Measurements from ENCODE around the gene IGFBP3.

Gene IGFBP3

DNA sequence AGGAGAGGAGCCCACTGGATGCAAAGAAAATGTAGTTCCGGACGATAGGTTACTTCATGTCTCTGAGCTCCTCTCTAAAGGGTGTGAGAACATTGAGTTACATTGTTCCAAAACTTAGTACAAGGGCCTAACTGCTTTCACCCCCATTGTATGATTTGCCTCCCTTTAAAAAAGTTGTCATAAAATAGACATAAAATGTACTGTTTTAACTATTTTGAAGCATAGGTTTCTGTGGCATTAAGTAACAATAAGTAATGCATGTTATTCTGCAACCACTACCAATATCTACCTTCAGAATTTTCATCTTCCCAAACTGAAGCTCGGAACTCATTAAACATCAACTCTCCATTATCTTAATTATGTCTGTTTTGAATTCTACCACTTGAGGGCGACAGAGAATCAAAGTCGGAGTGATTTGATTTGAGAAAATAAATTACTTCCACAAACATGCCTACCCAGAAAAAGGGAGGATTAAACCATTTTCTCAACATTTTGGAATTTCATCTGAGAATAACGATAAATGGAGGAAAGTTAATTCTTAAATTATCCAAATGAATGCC lies 30.1 kb downstream of the IGFBP3 start:
- TF ChIP-seq GATA2 (IDR thresholded peaks at IDR 0.05; ENCODE audit: low read depth, low read length), result no peak
- no peak for TF ChIP-seq GATA3 (IDR thresholded peaks at IDR 0.05; ENCODE audit: low read depth, low read length)

DNA sequence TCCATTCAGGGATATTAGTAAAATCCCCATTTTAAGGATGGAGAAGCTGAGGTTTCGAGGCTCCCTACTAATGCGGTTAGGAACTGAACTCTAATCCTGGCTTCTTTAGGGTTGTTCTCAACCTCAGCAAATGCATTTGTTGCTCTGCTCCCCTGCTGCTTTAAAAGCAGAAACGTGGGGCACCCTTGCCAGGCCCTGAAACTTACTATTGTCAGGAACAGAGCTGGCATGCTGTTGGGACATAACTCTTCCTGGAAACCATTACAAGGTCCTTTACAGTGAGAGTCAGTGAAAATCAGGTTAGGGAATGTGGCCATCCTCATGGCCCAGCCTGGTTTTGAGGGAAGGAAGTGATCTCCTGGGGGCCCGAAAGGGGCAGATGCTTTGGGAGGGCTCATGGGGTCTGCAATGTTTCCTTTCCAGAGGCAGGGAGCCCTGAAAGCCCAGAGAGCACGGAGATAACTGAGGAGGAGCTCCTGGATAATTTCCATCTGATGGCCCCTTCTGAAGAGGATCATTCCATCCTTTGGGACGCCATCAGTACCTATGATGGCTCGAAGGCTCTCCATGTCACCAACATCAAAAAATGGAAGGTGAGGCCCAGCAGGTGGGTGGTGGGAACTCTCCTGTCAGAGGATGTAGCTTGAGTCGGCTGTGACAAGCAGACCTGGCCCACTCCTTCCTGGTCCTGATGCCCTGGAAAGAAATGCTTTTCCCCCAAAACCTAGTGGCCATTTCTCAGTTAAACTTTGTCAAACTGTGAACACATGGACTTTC lies 30.8 kb downstream of the IGFBP3 start:
- TF ChIP-seq GATA2 (IDR thresholded peaks at IDR 0.05; ENCODE audit: low read depth, low read length) (no peak), GATA3 (IDR thresholded peaks at IDR 0.05; ENCODE audit: low read depth, low read length) (no peak)

DNA sequence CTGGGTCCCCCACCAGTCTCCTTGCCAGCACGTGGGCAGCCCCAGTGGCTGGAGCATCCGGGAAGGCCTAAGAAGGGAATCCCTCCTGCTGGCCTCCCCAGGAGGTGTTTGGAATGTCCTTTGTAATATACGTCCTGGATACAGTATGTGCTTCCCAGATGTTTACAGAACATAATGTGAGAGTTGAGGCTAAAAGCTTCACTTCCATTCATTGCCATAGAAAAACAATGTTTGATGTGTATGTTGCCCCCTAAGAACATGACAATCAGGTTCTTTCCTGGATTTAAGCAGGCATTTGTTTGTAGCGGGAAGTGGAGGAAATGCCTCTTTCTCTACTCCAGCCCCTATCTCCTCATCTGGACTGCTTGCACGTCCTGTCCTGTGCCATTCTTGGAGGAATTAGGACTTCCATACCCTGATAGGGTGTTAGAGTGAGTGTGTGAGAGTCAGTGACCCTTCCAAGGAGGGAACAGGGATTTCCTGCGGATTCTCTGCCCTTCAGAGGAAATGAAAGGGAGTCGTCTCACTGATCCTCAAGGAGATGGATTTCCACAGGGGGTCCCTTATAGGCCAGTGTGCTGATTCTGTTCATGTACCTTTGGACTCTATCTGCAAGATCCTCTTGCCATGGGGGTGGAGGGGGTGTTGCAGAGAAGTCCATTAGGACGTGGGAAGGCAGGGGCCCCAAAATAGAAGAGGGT lies 31.6 kb downstream of the IGFBP3 start:
- TF ChIP-seq GATA2 (IDR thresholded peaks at IDR 0.05; ENCODE audit: low read depth, low read length) (peak; percentile 7; the same call in 1 of the 2 replicates), GATA3 (IDR thresholded peaks at IDR 0.05; ENCODE audit: low read depth, low read length) (no peak)

DNA sequence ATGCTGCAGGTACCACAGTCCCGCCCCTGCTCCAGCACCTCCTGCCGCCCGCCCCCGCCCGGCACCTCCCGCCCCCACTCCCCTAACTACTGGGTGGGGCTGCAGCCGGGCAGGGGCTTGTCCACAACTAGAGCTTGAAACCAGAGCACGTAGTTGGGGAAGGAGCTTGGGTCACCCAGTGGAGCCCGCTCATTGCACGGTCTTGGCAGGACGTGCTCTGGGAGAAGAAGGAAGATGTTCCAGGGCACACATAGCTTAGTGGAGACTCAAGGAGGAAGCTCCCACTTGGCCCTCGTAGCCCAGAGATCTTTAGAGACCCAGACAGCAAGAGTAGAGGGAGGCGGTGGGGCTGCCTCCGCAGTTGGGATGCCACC lies 32.1 kb downstream of the IGFBP3 start:
- TF ChIP-seq GATA3 (IDR thresholded peaks at IDR 0.05; ENCODE audit: low read depth, low read length), result no peak
- TF ChIP-seq GATA2 (IDR thresholded peaks at IDR 0.05; ENCODE audit: low read depth, low read length), result no peak

DNA sequence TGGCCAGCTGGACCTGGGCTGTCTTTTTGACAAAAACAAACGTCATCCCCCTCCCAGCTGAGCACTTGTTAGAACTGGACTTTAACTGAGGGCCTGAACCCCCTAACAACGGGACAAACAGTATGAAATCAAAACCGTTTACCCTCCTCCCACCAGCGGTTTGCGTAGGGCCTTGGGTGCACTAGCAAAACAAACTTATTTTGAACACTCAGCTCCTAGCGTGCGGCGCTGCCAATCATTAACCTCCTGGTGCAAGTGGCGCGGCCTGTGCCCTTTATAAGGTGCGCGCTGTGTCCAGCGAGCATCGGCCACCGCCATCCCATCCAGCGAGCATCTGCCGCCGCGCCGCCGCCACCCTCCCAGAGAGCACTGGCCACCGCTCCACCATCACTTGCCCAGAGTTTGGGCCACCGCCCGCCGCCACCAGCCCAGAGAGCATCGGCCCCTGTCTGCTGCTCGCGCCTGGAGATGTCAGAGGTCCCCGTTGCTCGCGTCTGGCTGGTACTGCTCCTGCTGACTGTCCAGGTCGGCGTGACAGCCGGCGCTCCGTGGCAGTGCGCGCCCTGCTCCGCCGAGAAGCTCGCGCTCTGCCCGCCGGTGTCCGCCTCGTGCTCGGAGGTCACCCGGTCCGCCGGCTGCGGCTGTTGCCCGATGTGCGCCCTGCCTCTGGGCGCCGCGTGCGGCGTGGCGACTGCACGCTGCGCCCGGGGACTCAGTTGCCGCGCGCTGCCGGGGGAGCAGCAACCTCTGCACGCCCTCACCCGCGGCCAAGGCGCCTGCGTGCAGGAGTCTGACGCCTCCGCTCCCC lies 32.7 kb downstream of the IGFBP3 start, which contains the start of gene IGFBP1:
TSS of gene IGFBP1 (plus strand) at position 304 of the 808 bp plus-strand sequence. CDS start at position 469, 165 bp downstream.
- TF ChIP-seq GATA3 (IDR thresholded peaks at IDR 0.05; ENCODE audit: low read depth, low read length) (no peak), GATA2 (IDR thresholded peaks at IDR 0.05; ENCODE audit: low read depth, low read length) (no peak)

DNA sequence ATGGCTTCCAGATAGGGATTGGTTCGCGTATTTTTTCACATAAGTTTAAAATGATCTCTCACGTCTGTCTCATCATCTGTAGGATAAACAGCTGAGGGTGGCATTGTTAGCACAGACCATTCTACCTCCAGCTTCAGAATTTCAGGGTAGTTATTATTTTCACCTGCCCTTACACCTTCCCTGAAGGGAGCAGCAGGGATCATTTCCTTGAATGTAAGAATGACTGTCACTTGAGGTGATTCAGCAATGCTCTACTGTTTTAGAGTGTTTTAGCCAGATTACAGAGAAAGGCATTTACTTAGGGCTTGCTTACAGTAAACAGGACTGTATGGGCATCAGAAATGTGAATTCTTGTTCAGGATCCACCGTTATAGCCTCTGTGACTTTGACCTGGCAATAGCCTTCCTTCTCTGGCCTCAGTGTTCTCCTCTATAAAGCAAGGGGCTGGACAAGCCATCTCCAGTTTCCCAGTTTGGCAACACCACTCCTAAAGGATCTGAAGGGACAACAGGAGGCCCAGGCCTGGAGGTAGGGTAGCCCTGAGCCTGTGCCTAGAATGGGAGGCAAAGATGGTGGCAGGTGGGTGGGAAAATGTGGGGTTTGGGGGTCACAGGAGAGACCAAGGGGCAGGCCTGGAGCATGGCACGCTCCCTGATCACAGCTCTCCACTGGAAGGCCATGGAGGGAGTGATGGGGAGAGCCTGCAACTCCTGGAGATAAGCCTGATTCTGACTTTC lies 34.0 kb downstream of the IGFBP3 start:
- TF ChIP-seq GATA3 (IDR thresholded peaks at IDR 0.05; ENCODE audit: low read depth, low read length), result no peak
- no peak for TF ChIP-seq GATA2 (IDR thresholded peaks at IDR 0.05; ENCODE audit: low read depth, low read length)

DNA sequence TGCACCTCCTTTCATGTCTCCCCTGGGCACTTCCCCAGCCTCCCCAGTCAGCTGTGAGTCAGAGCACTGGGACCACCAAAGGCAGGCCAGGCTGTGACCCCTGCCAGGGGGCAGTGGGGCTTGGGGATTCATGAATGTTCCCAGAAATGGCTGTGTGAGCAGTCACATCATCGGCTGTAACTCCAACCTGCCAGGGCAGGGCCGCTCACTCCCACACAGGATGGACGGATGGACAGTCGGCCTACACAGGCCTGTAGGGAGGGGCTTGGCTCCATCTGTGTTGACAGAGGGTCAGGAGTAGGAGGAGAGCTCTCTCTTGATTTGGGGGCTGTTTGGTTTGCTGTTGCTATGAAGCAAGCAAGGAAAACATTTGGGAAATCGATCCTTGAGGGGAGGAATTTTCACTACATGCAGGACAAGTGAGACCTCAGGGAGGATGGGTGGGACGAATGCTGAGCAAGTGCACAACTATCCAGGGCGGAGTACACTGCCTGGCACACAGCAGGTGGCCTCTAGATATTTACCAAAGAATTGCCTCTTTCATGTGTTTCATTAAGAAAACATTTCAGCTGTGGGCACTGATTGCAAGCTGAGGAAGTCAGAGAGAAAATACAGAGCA lies 35.7 kb downstream of the IGFBP3 start:
- TF ChIP-seq GATA3 (IDR thresholded peaks at IDR 0.05; ENCODE audit: low read depth, low read length) (no peak), GATA2 (IDR thresholded peaks at IDR 0.05; ENCODE audit: low read depth, low read length) (no peak)

DNA sequence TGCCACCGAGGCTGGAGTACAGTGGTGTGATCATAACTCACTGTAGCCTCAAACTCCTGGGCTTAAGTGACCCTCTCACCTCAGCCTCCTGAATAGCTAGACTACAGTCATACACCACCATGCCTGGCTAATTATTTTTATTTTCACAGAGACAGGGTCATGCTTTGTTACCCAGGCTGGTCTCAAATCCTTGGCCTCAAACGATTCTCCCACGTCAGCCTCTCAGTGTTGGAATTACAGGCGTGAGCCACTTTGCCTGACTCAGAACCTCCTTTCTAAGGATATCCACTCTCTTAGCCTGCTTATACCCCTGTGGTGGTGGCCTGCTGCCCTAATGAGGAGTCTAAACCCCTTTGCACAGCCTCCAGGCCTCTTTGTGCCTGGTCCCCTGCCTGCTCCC lies 36.9 kb downstream of the IGFBP3 start:
- TF ChIP-seq GATA3 (IDR thresholded peaks at IDR 0.05; ENCODE audit: low read depth, low read length) (no peak), GATA2 (IDR thresholded peaks at IDR 0.05; ENCODE audit: low read depth, low read length) (no peak)

DNA sequence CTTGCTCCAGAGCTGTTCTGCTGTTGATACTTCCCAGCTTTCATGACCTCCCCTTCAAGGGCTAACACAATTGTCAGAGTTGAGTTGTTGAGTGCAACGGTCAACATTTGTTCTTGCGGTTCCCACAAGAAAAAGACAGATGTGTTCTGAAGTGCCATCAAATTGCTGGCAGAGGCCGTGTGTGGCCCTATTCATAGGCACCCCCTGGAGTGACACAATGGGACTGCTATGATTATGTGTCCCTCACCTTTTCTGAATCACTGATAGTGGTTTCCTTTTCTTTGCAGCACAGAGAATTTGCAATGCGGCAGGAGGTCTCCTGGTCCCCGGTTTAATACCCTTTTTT lies 38.6 kb downstream of the IGFBP3 start:
- TF ChIP-seq GATA2 (IDR thresholded peaks at IDR 0.05; ENCODE audit: low read depth, low read length), result no peak
- TF ChIP-seq GATA3 (IDR thresholded peaks at IDR 0.05; ENCODE audit: low read depth, low read length), result no peak

DNA sequence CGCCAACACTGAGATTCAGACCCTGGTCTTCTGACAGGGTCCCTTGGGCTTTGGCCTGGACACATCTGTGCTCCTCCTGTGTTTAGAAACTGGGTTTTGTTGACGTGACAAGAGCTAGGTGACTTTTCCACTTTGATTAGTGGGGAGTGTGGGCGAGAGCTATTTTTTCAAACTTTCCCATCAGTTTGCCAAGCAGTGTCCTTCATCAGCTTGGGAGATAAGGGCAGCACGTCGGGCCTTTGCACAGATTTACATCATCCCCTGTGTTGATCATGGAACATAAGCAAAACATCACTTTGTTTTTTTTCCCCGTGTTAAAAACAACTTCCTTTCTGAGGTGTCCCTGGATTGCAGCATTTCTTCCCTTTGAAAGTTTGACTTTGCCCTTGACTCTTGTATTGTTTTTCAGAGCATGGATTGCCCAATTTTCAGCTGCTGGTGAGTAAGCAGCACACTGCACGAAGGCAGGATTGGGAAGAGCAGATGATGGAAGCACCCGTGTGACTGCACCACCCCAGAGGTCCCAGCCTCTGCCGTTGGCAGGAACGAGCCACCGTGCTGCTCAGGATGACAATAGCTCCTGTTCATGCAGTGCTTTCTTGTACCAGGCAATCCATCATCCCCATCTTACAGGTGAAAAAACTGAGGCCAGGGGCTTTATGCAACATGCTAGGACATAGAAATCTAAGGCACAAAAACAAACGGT lies 39.2 kb downstream of the IGFBP3 start:
- no peak for TF ChIP-seq GATA3 (IDR thresholded peaks at IDR 0.05; ENCODE audit: low read depth, low read length)
- no peak for TF ChIP-seq GATA2 (IDR thresholded peaks at IDR 0.05; ENCODE audit: low read depth, low read length)

DNA sequence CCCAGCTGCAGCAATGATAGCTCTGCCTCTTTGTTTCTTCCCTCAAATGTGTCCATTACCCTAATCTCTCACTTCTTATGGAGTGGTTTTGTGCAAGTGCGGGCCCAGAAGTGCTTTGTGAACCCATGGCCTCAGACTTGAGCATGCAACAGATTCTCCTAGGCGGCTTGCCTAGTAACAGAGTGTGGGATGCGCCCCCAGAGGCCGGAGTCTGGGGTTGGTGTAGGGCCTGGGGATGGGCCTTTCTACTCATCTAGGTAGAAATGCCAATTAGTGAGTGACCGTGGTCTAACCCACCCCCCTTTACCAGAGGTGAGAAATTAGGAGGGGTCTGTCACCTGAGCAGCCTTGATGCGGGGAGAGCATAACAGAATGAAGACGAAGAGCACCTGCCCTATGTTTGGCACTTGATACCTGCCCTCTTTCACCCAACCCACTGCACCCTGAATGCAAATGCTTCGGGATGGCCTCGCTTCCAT lies 39.8 kb downstream of the IGFBP3 start:
- TF ChIP-seq GATA2 (IDR thresholded peaks at IDR 0.05; ENCODE audit: low read depth, low read length), result no peak
- TF ChIP-seq GATA3 (IDR thresholded peaks at IDR 0.05; ENCODE audit: low read depth, low read length), result no peak

DNA sequence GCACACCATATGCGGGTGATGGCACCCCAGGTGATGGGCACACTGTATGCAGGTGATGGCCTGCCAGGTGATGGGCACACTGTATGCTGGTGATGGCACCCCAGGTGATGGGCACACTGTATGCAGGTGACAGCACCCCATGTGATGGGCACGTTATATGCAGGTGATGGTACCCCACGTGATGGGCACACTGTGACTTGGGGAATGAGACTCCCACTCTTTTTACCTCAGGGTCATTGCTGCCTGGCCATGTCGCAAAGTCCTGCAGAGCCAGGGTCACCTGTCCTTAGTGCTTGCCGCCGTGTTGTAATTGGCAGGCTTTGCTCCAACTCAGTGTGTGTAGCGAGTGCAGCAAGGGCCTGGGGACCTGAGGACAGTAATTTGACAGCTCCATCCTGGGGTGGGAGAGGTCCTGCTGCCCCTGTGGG lies 40.6 kb downstream of the IGFBP3 start:
- TF ChIP-seq GATA3 (IDR thresholded peaks at IDR 0.05; ENCODE audit: low read depth, low read length) (no peak), GATA2 (IDR thresholded peaks at IDR 0.05; ENCODE audit: low read depth, low read length) (no peak)
